Panc1 (cell line): ENCODE data around the gene TST.

Experiments used
- POLR2AphosphoS5 ChIP-seq: IDR thresholded peaks from 2 replicates; pipeline ENCODE4 v1.6.1; 2012; ENCODE audit warnings: mild to moderate bottlenecking, low read depth, low read length, moderate library complexity
- TF ChIP-seq, protein P1 (sequence below): fragments of 450-650 bp; IDR thresholded peaks from 2 replicates; pipeline ENCODE4 v1.5.1; 2017; ENCODE audit warnings: mild to moderate bottlenecking
- TF ChIP-seq, protein P2 (sequence below), 2 experiments: IDR thresholded peaks; 2 replicates each; pipeline ENCODE4 v1.6.1; 2011 to 2012; ENCODE audit warnings: low read depth in 2 of 2, control low read depth in 1 of 2, low read length in 1 of 2, mild to moderate bottlenecking in 1 of 2, moderate library complexity in 1 of 2; ENCODE audit not compliant: insufficient read depth in 1 of 2

DNA sequence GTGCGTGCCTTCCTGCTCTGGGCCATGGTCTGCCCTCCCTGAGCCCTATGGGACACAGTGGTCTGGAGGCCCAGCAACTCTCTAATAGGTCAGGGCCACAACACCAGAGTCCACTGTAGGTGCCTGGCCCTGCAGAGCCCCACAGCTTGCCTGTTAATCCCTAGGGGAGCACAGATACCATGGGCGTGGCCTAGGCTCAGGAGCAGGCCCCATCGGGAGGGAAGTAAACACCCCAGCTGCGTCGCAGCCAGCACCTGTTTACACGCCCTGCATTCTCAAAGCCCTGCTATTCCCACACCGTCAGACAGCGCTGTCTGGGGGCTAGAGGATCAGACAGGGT is 34.8 kb upstream of the TST start:
- TF ChIP-seq POLR2AphosphoS5: no peak
- TF ChIP-seq, protein P1, sequence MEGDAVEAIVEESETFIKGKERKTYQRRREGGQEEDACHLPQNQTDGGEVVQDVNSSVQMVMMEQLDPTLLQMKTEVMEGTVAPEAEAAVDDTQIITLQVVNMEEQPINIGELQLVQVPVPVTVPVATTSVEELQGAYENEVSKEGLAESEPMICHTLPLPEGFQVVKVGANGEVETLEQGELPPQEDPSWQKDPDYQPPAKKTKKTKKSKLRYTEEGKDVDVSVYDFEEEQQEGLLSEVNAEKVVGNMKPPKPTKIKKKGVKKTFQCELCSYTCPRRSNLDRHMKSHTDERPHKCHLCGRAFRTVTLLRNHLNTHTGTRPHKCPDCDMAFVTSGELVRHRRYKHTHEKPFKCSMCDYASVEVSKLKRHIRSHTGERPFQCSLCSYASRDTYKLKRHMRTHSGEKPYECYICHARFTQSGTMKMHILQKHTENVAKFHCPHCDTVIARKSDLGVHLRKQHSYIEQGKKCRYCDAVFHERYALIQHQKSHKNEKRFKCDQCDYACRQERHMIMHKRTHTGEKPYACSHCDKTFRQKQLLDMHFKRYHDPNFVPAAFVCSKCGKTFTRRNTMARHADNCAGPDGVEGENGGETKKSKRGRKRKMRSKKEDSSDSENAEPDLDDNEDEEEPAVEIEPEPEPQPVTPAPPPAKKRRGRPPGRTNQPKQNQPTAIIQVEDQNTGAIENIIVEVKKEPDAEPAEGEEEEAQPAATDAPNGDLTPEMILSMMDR: no peak
- TF ChIP-seq, protein P2, sequence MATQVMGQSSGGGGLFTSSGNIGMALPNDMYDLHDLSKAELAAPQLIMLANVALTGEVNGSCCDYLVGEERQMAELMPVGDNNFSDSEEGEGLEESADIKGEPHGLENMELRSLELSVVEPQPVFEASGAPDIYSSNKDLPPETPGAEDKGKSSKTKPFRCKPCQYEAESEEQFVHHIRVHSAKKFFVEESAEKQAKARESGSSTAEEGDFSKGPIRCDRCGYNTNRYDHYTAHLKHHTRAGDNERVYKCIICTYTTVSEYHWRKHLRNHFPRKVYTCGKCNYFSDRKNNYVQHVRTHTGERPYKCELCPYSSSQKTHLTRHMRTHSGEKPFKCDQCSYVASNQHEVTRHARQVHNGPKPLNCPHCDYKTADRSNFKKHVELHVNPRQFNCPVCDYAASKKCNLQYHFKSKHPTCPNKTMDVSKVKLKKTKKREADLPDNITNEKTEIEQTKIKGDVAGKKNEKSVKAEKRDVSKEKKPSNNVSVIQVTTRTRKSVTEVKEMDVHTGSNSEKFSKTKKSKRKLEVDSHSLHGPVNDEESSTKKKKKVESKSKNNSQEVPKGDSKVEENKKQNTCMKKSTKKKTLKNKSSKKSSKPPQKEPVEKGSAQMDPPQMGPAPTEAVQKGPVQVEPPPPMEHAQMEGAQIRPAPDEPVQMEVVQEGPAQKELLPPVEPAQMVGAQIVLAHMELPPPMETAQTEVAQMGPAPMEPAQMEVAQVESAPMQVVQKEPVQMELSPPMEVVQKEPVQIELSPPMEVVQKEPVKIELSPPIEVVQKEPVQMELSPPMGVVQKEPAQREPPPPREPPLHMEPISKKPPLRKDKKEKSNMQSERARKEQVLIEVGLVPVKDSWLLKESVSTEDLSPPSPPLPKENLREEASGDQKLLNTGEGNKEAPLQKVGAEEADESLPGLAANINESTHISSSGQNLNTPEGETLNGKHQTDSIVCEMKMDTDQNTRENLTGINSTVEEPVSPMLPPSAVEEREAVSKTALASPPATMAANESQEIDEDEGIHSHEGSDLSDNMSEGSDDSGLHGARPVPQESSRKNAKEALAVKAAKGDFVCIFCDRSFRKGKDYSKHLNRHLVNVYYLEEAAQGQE (IDR thresholded peaks at IDR 0.05; ENCODE audit: insufficient read depth in 1 of 2, low read depth in 2 of 2, low read length in 1 of 2): no peak
